Suprapubic skin (tissue), 4 donors: ENCODE results near the gene CAVIN1.

Experiments used
- CTCF ChIP-seq, 2 donors: fragments of 200-600 bp in 1 of 2; fragments of 450-650 bp in 1 of 2; sonication (generic) in 1 of 2; IDR thresholded peaks; one replicate each; pipeline ENCODE4 v1.5.1; 2016 to 2019; ENCODE audit warnings: antibody characterized with exemption in 2 of 2, mild to moderate bottlenecking in 1 of 2, moderate library complexity in 1 of 2
- EP300 ChIP-seq: sonication (generic); formaldehyde crosslinking; IDR thresholded peaks from one replicate; pipeline ENCODE4 v1.6.1; 2017; ENCODE audit warnings: antibody characterized with exemption
- POLR2A ChIP-seq, 2 donors: fragments of 450-650 bp; IDR thresholded peaks; one replicate each; pipeline ENCODE4 v1.6.1; 2017; ENCODE audit warnings: antibody characterized with exemption in 2 of 2, mild to moderate bottlenecking in 2 of 2, moderate library complexity in 2 of 2
- POLR2AphosphoS5 ChIP-seq, 3 donors: sonication (generic); formaldehyde crosslinking; IDR thresholded peaks; one replicate each; pipeline ENCODE4 v1.6.1; 2017; ENCODE audit warnings: antibody characterized with exemption in 3 of 3

GRCh38 chr17:42354956-42355843 is 67.9 kb downstream of the CAVIN1 start:
- TF ChIP-seq CTCF (IDR thresholded peaks at IDR 0.05) (no peak), POLR2AphosphoS5 (IDR thresholded peaks at IDR 0.05) (no peak), POLR2A (IDR thresholded peaks at IDR 0.05) (no peak), EP300 (no peak)
